Colon (tissue), 2 donors: ENCODE data around the gene PXDC1.
"Not testable (repeated sequence)": the region's sequence is repeated elsewhere in the genome, so short reads cannot be mapped to it uniquely, and the experiment has no call there.

Experiments
- FAIRE-seq: peaks from 2 replicates; lab custom pipeline; 2012; peaks lifted over from hg19 to GRCh38; lab: Jason Lieb, UNC
- donor health status: control.
- donor health status: control.

Gene PXDC1

DNA sequence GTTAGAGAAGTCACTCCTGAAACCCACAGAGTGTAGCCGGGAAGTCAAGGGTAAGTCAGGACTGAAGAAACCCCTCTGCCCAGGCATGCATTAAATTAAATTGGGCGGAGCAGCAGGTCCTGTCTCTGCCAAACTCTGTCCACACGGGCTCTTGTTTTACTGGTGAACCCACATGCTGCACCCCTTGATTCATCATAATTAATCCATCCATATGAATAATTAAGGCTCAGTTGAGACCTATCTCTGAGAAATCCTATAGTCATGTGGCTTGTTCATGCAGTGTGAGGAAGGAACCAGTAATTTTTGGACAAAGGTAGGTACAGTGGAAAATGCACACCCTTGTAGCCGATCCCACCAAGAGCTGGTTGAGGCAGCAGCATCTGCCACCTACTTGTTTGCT lies 43.0 kb downstream of the PXDC1 start:
- FAIRE-seq, result no peak

GRCh38 chr6:3707751-3708412 lies 43.6 kb downstream of the PXDC1 start:
- FAIRE-seq, result no peak

- no peak for FAIRE-seq
Measured at GRCh38 chr6:3707024-3707423, 44.5 kb downstream of the PXDC1 start.

GRCh38 chr6:3706547-3706946 lies 45.0 kb downstream of the PXDC1 start:
- FAIRE-seq, result no peak

DNA sequence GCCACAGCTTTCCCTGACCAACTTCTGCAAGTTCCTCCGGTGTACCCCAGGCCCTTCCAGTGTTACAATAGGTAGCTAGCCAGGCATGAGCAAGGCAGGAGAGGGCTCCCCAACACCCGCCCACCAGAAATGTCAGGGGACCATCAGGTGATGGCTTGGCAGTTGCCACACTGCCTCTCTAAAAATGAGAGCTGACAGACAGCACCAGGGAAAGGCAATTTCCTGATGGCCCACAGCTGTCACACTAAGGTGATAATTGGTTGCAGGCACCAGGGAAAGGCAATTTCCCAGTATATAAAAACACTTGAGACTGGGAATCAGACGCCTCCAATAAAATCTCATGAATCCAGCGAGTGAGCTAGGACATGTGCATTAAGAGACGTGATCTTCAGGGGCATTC lies 49.9 kb downstream of the PXDC1 start:
- FAIRE-seq, result no peak

GRCh38 chr6:3699231-3699630 lies 52.3 kb downstream of the PXDC1 start:
- FAIRE-seq, result no peak

DNA sequence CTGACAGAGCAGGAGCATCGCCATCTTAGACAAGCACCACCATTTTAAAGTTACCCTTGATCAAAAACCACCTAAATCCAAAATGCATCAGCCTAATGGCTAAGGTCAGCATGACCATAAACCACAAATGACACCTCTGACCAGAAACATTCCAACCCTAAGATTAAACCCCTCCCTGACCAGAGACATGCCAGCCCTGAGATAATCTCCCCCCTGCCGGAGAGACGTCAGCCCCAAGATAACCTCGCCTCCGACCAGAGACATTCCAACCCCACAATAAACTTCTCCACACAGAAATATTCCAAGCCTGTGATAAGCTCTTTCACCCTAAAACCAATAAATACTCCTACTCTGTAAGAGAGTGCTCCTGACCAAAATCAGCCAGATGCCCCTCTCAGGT lies 53.5 kb downstream of the PXDC1 start:
- no peak for FAIRE-seq

- no peak for FAIRE-seq
Measured at GRCh38 chr6:3697609-3698008, 53.9 kb downstream of the PXDC1 start.

GRCh38 chr6:3696525-3697088 lies 54.9 kb downstream of the PXDC1 start:
- no peak for FAIRE-seq

DNA sequence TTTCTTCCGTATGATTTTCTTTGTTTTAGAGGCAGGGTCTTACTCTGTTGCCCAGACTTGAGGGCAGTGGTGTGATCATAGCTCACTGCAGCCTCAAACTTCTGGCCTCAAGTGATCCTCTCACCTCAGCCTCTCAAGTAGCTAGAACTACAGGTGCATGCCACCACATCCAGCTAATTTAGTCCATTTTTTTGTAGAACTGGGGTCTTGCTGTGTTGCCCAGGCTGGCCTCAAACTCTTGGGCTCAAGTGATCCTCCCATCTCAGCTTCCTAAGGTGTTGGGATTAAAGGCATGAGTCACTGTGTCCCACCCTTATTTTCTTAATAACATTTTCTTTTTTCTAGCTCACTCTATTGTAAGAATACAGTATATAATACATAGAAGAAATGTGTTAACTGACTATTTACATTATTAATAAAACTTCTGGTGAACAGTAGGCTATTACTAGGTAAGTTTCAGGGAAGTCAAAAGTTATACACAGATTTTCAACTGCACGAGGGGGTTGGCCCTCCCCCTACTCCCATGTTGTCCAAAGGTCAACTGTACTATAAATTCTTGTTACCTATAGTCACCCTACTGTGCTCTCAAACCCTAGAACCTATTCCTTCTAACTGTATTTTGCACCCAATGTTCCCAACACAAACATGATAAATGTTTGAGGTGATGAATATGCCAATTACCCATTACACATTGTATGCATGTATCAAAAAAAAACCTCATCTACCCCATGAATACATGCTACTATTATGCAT lies 56.3 kb downstream of the PXDC1 start:
- no peak for FAIRE-seq

- no peak for FAIRE-seq
Measured at GRCh38 chr6:3693831-3694230, 57.7 kb downstream of the PXDC1 start.

DNA sequence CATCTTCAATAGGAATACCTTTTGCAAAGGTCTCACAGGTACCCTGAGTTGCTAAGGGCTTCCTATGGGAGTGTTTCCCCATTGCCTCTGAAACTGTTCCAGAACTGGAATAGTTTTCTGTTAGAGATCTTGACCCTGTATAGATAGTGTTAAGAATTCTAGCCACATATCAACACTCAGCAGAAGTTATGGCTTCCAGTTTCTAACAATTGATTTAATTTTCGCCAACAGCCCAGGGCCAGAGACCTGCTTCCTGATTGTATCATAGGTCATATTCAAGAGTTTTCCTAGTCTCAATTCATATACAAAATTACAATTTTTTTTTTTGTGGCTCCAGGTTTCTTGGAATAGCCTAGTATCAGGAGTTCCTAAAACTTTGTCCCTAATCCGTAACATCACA lies 61.0 kb downstream of the PXDC1 start:
- FAIRE-seq, result no peak

GRCh38 chr6:3687847-3688246 lies 63.7 kb downstream of the PXDC1 start:
- no peak for FAIRE-seq

DNA sequence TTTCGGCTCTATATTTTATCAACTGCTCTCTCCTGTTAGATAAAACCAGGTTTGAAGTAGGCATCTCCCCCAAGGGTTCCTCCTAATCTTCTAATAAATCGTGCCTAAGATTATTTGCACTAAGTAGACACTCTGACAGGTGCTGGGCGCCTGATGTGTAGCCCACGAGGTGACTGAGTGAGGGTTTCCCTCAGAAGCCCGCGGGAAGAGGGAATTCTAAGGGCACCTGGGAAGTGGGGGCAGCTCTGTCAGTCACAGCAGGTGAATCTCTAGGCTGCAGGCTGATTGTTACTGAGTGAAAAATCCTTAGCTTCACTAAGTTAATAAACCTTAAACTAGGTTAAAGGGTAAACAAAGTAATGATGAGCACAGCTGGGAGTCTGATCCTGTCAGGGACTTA lies 68.2 kb downstream of the PXDC1 start:
- FAIRE-seq, result no peak

GRCh38 chr6:3678946-3679345 lies 72.6 kb downstream of the PXDC1 start:
- FAIRE-seq, result no peak

DNA sequence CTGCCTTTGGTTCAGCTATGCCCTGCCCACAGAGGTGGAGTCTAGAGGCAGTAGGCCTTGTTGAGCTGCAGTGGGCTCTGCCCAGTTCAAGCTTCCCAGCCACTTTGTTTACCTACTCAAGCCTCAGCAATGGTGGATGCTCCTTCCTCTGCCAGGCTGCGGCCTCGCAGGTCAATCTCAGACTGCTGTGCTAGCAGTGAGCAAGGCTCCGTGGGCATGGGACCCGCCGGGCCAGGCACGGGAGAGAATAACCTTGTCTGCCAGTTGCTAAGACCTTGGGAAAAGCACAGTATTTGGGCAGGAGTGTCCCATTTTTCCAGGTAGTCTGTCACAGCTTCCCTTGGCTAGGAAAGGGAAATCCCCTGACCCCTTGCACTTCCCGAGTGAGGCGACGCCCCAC lies 73.8 kb downstream of the PXDC1 start:
- not testable (repeated sequence) for FAIRE-seq

DNA sequence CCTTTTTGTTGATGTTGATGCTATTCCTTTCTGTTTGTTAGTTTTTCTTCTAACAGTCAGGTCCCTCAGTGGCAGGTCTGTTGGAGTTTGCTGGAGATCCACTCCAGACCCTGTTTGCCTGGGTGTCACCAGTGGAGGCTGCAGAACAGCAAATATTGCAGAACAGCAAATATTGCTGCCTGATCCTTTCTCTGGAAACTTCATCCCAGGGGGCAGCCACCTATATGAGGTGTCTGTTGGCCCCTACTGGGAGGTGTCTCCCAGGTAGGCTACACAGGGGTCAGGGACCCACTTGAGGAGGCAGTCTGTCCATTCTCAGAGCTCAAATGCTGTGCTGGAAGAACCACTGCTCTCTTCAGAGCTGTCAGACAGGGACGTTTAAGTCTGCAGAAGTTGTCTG lies 74.2 kb downstream of the PXDC1 start:
- not testable (repeated sequence) for FAIRE-seq
